Measurements from ENCODE around the gene LHFPL2.
"Not testable (repeated sequence)": the region's sequence is repeated elsewhere in the genome, so short reads cannot be mapped to it uniquely, and the experiment has no call there.

The LHFPL2 gene

GRCh38 chr5:78624011-78624541 lies 24.5 kb downstream of the LHFPL2 start:
- Histone ChIP-seq H3K9ac (no peak overlapping the region), H3K79me2 (peaks cover 2% of the 10 kb centered on the region), H3K9me3 (ENCODE audit: control insufficient read depth, low read length) (no peaks in the 10 kb centered on the region), H3K36me3 (ENCODE audit: control insufficient read depth, insufficient read depth, low read length) (no peaks in the 10 kb centered on the region), H3K4me3 (ENCODE audit: low read depth, low read length) (no peak overlapping the region), H3K27me3 (ENCODE audit: control insufficient read depth, insufficient read depth, low read length) (no peaks in the 10 kb centered on the region), H2AFZ (no peak overlapping the region), H3K4me2 (ENCODE audit: low read length) (no peak overlapping the region), H3K4me1 (no peaks in the 10 kb centered on the region), H3K27ac (no peak overlapping the region)
- TF ChIP-seq CTCF (IDR thresholded peaks at IDR 0.05) = no peak

- H2AFZ ChIP-seq = no peak overlapping the region
- no peak overlapping the region for H3K4me3 ChIP-seq (ENCODE audit: low read depth, low read length)
- no peak overlapping the region for H3K9ac ChIP-seq
- H3K4me1 ChIP-seq = no peaks in the 10 kb centered on the region
- no peaks in the 10 kb centered on the region for H3K36me3 ChIP-seq (ENCODE audit: control insufficient read depth, insufficient read depth, low read length)
- TF ChIP-seq CTCF (IDR thresholded peaks at IDR 0.05) = no peak
- H3K79me2 ChIP-seq = peaks cover 2% of the 10 kb centered on the region
- H3K27me3 ChIP-seq (ENCODE audit: control insufficient read depth, insufficient read depth, low read length) = no peaks in the 10 kb centered on the region
- no peak overlapping the region for H3K4me2 ChIP-seq (ENCODE audit: low read length)
- no peaks in the 10 kb centered on the region for H3K9me3 ChIP-seq (ENCODE audit: control insufficient read depth, low read length)
- H3K27ac ChIP-seq = no peak overlapping the region
These were observed 26.1 kb downstream of the LHFPL2 start for GRCh38 chr5:78622302-78622971.

DNA sequence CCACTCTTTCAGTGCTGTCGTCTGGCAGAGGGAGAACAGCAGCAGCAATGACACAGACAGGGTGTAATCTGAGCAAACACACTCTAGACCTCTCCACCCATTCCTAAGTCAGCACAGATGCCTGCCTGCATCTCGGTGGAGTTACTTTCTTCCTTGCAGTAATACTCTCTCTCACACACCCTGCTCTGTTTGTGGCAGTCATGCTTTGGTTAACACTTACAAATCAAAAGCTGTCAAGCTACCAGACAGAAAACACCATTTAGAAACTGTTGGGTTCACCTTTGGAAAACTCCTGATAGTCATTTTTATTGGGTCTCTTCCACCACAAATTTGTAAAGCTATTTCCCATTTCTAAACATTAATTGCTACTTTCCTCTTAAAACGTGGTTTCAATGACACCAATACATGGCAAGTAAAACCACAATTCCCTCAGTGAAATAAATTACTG lies 27.3 kb downstream of the LHFPL2 start:
- Histone ChIP-seq H3K79me2 (peaks cover 2% of the 10 kb centered on the region), H2AFZ (no peak overlapping the region), H3K36me3 (ENCODE audit: control insufficient read depth, insufficient read depth, low read length) (no peaks in the 10 kb centered on the region), H3K27ac (no peak overlapping the region), H3K9ac (no peak overlapping the region), H3K27me3 (ENCODE audit: control insufficient read depth, insufficient read depth, low read length) (no peaks in the 10 kb centered on the region), H3K4me3 (ENCODE audit: low read depth, low read length) (no peak overlapping the region), H3K9me3 (ENCODE audit: control insufficient read depth, low read length) (no peaks in the 10 kb centered on the region), H3K4me2 (ENCODE audit: low read length) (no peak overlapping the region), H3K4me1 (no peaks in the 10 kb centered on the region)
- TF ChIP-seq CTCF (IDR thresholded peaks at IDR 0.05) = no peak

- not testable (repeated sequence) for H3K4me1 ChIP-seq; H3K27me3 ChIP-seq (ENCODE audit: control insufficient read depth, insufficient read depth, low read length); H3K27ac ChIP-seq; H2AFZ ChIP-seq; H3K9me3 ChIP-seq (ENCODE audit: control insufficient read depth, low read length); H3K36me3 ChIP-seq (ENCODE audit: control insufficient read depth, insufficient read depth, low read length); H3K4me2 ChIP-seq (ENCODE audit: low read length); H3K9ac ChIP-seq; H3K79me2 ChIP-seq; H3K4me3 ChIP-seq (ENCODE audit: low read depth, low read length)
These were observed 28.5 kb downstream of the LHFPL2 start for GRCh38 chr5:78620119-78620518.

DNA sequence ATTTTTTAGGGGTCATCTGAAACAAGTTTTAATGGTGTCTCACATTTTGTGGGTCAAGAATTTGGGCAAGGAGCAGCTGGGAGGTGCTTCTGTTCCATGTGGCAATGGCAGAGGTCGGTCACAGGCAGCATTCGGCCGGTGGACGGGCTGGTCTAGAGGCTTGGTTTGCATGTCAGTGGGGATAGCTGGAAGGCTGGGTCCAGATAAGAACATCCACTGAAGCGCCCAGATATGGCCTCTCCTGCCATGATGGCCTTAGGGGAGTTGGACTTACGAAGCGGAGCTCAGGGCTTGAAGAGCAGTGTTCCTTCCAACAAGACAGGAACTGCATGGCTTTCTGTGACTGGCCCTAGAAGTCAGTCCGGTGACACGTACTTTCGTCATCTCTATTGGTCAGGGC lies 30.3 kb downstream of the LHFPL2 start:
- H3K36me3 ChIP-seq (ENCODE audit: control insufficient read depth, insufficient read depth, low read length) = no peaks in the 10 kb centered on the region
- H3K9ac ChIP-seq = no peak overlapping the region
- no peak overlapping the region for H3K4me3 ChIP-seq (ENCODE audit: low read depth, low read length)
- no peak overlapping the region for H3K27ac ChIP-seq
- no peaks in the 10 kb centered on the region for H3K4me1 ChIP-seq
- no peak overlapping the region for H2AFZ ChIP-seq
- no peak overlapping the region for H3K4me2 ChIP-seq (ENCODE audit: low read length)
- no peak for TF ChIP-seq CTCF (IDR thresholded peaks at IDR 0.05)
- no peaks in the 10 kb centered on the region for H3K9me3 ChIP-seq (ENCODE audit: control insufficient read depth, low read length)
- no peaks in the 10 kb centered on the region for H3K27me3 ChIP-seq (ENCODE audit: control insufficient read depth, insufficient read depth, low read length)
- no peaks in the 10 kb centered on the region for H3K79me2 ChIP-seq

Data from parathyroid adenoma (tissue), 2 donors.